ENCODE data around the gene RPL7A.

RPL7A gene

DNA sequence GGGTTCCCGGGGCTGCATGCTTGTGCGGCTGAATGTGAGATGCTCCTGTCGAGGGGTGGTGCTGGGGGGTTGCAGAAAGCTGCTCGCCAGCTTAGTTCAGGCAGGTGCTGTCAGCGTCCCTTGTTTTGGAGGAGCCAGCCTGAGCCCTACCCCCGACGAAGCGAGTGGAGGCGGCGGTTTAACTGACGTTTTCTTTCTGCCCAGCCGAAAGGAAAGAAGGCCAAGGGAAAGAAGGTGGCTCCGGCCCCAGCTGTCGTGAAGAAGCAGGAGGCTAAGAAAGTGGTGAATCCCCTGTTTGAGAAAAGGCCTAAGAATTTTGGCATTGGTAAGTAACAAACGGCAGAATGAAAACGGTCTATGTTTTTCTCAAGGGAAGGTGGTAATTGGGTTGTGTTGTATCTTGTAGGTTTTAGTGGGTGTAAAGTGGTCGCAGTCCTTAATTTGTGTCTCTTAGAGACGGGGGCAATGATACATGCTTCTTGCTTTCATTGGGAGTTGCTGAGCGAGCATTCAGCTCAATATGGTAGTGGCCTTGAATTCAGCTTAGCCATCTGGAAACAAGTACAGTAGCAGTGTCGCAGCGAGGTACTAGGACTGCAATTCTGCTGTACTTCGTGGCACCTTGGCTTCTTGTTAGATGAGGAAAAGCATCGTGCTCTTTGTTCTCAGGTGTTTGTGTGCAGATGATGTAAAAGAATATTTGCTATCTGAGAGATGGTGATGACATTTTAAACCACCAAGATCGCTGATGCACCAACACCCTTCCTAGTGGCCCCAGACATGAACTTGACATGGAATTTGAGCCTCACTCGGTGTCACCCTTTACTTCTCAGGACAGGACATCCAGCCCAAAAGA is 928 bp downstream of the RPL7A start:
- no peak for DNase-seq (ENCODE audit: low read depth)

DNA sequence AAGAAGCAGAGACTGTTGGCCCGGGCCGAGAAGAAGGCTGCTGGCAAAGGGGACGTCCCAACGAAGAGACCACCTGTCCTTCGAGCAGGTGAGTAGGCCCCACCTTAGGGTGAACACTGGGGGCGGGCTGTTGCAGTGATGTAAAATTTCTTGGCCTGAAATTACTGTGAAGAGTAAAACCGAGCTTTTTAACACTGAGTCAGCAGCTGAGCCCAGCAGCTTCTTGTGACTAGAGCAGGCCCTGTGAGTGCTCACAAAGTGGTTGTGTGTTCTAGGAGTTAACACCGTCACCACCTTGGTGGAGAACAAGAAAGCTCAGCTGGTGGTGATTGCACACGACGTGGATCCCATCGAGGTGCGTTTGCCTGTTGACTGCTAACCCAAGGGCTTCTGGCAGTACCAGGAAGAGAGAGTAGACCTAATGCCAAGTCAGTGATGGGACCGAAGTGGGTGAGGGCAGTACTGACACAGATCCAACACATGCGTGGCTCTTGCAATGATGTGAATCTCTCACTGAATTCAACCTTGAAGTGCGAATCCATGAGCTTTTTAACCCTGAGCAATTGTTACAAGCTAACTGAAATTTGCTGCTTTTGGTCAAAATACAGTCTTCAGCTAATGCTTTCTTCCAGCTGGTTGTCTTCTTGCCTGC is 2.1 kb downstream of the RPL7A start:
- DNase-seq (ENCODE audit: low read depth): no peak

DNA sequence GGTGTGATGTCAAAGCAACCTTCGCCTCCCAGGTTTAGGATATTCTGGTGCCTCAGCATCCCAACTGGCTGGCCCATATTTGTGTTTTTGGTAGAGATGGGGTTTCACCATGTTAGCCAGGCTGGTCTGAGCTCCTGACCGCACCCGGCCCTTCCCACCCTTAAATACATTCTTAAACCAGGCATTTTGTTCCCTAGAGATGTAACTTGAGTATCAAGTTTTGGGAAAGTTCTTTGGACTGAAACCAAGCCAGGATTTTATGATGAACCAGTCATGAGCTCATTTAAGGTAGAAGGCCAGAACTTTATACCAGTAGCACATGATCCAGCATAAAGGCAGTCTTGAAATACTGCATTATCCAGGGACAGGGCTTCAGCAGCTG is 3.5 kb downstream of the RPL7A start:
- DNase-seq (ENCODE audit: low read depth): no peak

- DNase-seq (ENCODE audit: low read depth): peak; percentile 82
Observed at GRCh38 chr9:133351908-133352634, 4.1 kb downstream of the RPL7A start.

- no peak for DNase-seq (ENCODE audit: low read depth)
Observed at GRCh38 chr9:133352635-133353340, 4.8 kb downstream of the RPL7A start.

DNA sequence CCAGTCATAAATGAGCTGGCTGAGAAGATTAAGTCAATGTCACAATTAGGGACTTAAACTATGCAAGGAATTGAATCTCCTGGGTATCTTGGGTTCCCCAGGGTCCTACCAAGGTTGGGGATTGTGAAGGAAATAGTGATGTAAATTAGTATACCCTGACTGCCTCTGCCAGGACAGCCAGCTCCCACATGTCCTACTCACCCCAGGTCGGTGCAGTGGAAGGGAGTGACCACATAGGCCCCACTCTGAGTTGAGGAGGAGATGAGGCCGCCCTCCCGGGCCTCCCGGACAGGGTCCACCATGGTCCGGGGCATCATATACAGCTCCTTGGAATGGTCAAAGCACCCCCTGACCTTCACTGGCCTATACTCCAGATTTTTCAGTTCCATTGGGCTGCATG is 5.5 kb downstream of the RPL7A start:
- no peak for DNase-seq (ENCODE audit: low read depth)

- DNase-seq (ENCODE audit: low read depth): no peak
Observed at GRCh38 chr9:133354766-133355165, 6.7 kb downstream of the RPL7A start.

GRCh38 chr9:133355881-133356357 is 7.9 kb downstream of the RPL7A start:
- peak; percentile 50 for DNase-seq (ENCODE audit: low read depth)

DNA sequence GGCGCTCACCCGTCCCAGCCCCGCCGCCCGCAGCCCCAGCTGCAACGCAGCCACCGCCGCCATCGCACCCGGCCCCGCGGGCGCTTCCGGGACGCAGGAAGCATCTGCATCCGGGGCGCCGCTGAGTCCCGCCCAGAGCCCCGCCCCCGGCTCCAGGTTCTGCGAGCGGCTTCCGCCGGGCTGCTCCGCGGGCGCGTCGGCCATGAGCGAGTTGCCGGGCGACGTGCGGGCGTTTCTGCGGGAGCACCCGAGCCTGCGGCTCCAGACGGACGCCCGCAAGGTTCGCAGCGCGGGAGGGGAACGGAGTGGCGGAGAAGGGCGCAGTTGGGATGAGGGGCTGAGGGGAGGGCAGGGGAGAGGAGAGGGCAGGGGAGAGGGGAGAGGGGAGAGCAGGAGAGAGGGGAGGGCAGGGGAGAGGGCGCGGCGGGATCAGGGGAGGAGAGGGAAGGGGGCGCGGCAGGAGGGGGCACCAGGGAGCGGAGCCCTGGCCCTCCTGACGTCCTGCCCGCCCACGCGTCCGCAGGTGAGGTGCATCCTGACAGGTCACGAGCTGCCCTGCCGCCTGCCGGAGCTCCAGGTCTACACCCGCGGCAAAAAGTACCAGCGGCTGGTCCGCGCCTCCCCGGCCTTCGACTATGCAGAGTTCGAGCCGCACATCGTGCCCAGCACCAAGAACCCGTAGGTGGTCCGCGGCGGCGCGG is 8.5 kb downstream of the RPL7A start, which contains the start of the genes SURF1 and SURF2:
TSS of gene SURF1 (minus strand) at position 97 of the 701 bp plus-strand sequence. CDS start at position 63, 34 bp downstream.
TSS of gene SURF2 (plus strand) at position 160 of the 701 bp plus-strand sequence. CDS start at position 203, 43 bp downstream.
- DNase-seq (ENCODE audit: low read depth): peak; percentile 89

DNA sequence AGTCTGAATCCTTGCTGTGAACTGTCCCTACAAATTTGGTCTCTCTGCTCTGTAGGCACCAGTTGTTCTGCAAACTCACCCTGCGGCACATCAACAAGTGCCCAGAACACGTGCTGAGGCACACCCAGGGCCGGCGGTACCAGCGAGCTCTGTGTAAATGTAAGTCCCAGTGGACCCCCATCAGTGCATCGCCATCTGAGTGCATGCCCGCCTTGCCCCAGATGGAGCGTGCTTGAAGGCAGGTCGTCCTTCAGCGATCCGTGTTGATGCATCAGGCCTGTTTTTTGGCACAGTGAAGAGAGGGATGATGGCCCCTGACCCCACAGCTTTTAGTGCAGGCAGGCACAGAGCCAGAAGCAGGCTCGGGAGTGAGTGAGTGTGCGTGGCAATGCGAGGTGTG is 9.6 kb downstream of the RPL7A start:
- no peak for DNase-seq (ENCODE audit: low read depth)

DNA sequence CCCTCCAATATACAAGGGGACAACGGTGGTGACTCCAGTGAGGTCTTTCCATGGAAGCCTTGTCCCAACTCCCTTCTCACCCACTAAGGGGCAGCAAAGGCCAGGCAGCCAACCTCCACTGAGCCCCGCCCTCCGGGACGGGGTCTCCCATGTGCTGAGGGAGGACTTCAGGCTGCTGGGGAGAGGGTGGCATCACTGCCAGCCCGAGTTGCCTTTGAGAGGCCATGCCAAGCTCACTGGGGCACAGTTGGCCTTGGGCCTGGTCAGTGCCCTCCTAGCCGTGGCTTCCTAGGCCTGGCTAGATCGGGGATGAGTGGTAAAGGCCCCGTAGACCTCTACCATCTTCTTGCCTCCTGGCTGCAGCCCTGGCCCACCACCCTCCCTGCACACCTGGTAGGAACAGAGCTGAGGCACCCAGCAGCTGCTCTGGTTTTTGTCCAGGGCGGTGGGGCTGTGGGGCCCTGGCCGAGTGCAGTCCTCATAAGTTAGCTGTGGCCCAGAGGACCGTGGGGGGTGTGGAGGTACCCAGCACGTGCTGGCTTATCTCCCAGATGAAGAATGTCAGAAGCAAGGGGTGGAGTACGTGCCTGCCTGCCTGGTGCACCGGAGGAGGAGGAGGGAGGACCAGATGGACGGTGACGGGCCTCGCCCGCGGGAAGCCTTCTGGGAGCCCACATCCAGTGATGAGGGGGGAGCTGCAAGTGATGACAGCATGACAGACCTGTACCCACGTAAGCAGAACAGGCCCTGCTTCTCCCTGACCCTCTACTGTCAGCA is 11.6 kb downstream of the RPL7A start:
- DNase-seq (ENCODE audit: low read depth): no peak

DNA sequence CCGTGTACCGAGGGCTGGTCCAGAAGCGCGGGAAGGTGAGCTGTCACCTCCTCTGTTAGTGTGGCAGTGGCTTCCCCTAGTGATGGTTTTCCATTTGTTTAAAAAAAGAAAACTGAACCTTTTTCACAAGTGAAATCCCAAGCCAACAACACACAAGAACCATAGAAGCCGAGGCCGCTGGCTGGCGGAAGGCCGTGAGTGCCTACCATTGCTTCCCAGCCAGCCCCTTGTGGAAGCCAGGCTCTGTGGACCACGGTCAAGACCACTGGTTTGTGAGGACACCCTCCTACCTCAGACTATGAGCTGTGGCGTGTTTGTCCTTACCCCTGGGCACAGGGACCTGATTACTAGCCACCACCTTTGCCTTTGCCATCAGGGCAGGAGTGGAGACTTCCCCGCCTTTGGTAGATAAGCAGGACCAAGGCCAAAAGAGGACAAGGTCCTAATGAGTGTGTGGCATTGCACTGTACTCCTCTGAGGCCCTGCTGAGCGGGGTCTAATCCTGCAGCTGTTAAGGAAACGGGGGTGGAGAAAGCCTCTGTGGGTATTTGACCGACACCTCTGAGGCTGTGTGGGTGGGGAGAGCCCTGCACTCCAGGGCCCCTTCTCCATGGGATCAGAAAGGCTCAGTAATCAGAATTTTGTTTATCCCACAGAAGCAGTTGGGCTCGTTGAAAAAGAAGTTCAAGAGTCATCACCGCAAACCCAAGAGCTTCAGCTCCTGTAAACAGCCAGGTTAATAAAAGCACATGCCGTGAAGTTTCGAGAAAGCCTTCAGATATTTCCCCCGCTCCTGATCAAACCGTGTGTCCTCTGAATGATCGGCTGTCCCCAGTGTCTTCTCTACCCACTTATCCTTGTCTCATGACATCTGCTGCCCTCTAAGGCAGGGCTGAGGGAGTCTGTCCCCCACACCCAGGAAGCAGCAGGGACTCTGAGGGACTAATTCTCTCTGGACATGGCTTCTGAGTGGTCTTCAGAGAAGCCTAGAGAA is 12.7 kb downstream of the RPL7A start:
- DNase-seq (ENCODE audit: low read depth): no peak

- DNase-seq (ENCODE audit: low read depth): no peak
Observed at GRCh38 chr9:133361507-133362092, 13.6 kb downstream of the RPL7A start.

DNA sequence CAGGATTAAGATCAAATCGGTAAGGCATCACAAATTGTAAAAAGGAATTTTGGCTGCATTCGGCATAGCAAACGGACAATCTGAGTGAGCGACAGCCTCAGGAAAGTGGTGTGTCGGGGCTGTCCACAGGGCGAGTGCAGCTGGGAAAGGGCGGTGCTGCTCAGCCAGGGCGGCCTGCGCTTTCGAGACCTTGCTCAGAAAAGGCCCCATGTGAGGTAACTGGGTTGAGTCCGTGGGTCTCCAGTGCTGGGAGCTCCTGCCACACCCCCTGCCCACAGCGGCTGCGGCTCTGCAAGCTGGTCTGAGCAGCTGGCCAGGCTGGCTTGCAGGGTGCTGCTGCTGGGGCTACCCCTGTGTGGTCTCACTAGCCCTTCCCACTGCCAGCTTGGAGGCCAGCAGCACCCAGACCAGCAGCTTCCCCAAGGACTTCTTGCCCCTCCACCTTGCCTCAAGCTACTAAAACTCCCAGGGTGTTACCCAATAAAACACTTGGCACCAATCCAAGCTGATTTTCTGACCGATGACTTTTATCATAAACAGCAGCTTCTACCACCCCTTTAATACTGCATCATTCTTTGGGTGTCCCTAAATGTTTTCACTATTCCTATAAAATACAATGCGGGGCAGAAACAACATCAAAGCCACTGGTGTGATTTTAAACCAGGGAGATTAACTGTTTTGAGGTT is 14.5 kb downstream of the RPL7A start:
- DNase-seq (ENCODE audit: low read depth): no peak

DNA sequence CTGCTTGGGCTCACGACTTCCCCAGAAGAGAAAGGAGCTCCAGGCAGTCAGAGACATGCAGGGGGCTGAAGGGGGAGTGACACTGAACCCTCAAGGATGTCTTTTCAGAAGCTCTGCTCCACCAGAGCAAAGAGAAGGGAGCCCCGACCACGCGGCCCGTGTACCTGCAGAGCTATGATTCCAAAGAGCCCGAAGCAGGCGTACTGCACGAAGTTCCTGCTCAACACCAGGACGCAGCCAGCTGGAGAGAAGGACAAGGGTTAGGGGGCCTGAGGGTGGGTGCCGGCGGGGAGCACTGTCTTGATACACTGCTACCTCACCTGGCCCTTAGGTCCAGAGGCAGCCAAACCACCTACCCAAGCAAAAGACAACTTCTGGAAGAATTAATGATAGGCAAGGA is 18.4 kb downstream of the RPL7A start:
- no peak for DNase-seq (ENCODE audit: low read depth)

- DNase-seq (ENCODE audit: low read depth): no peak
Observed at GRCh38 chr9:133367221-133367620, 19.2 kb downstream of the RPL7A start.

GRCh38 chr9:133367778-133368177 is 19.8 kb downstream of the RPL7A start:
- DNase-seq (ENCODE audit: low read depth): no peak

GRCh38 chr9:133368249-133368881 is 20.3 kb downstream of the RPL7A start:
- no peak for DNase-seq (ENCODE audit: low read depth)

Measured in ELR (cell line).